Skeletal muscle cell (primary cell): ENCODE measurements around the gene BMP6.

Experiments used
- DNase-seq: peaks from one replicate; pipeline ENCODE4 v3.0.0-alpha.2; 2010; ENCODE audit warnings: low read depth
- H3K4me3 ChIP-seq: 2 replicates; pipeline ENCODE4 v1.5.1; 2011; ENCODE audit warnings: low read depth, mild to moderate bottlenecking, control low read depth, low read length, moderate library complexity

The BMP6 gene

GRCh38 chr6:7706269-7706668 lies 19.6 kb upstream of the BMP6 start:
- no peak for DNase-seq
- no peak overlapping the region for H3K4me3 ChIP-seq

GRCh38 chr6:7707787-7708186 lies 18.1 kb upstream of the BMP6 start:
- H3K4me3 ChIP-seq = no peak overlapping the region
- DNase-seq = peak; percentile 62

GRCh38 chr6:7719364-7719850 lies 6.5 kb upstream of the BMP6 start:
- no peak for DNase-seq
- H3K4me3 ChIP-seq = no peak overlapping the region

- DNase-seq = no peak
- no peak overlapping the region for H3K4me3 ChIP-seq
Observed at GRCh38 chr6:7720346-7720745, 5.6 kb upstream of the BMP6 start.

GRCh38 chr6:7721649-7722048 lies 4.2 kb upstream of the BMP6 start:
- no peak overlapping the region for H3K4me3 ChIP-seq
- no peak for DNase-seq

GRCh38 chr6:7723041-7723447 lies 2.9 kb upstream of the BMP6 start:
- no peak overlapping the region for H3K4me3 ChIP-seq
- no peak for DNase-seq

GRCh38 chr6:7723554-7723953 lies 2.3 kb upstream of the BMP6 start:
- H3K4me3 ChIP-seq = no peak overlapping the region
- DNase-seq = no peak

GRCh38 chr6:7725412-7725811 lies 487 bp upstream of the BMP6 start:
- no peak for DNase-seq
- H3K4me3 ChIP-seq = peak overlapping the region; percentile 59

- no peak for DNase-seq
Observed at GRCh38 chr6:7726416-7727085, 652 bp downstream of the BMP6 start.

GRCh38 chr6:7727086-7727945 lies 1.4 kb downstream of the BMP6 start:
- DNase-seq = no peak
- peak overlapping the region; percentile 53 for H3K4me3 ChIP-seq

More at GRCh38 chr6:7726416-7727085, 652 bp downstream of the BMP6 start:
- H3K4me3 ChIP-seq = peak overlapping the region; percentile 59

GRCh38 chr6:7727946-7728854 lies 2.3 kb downstream of the BMP6 start:
- DNase-seq = no peak
- peak overlapping the region; percentile 53 for H3K4me3 ChIP-seq

GRCh38 chr6:7728855-7729590 lies 3.1 kb downstream of the BMP6 start:
- no peak for DNase-seq
- no peak overlapping the region for H3K4me3 ChIP-seq

GRCh38 chr6:7730001-7730783 lies 4.3 kb downstream of the BMP6 start:
- DNase-seq = no peak
- no peak overlapping the region for H3K4me3 ChIP-seq

- no peak overlapping the region for H3K4me3 ChIP-seq
- peak; percentile 50 for DNase-seq
Observed at GRCh38 chr6:7730784-7731227, 4.9 kb downstream of the BMP6 start.

- no peak overlapping the region for H3K4me3 ChIP-seq
- DNase-seq = no peak
Observed at GRCh38 chr6:7731294-7731693, 5.4 kb downstream of the BMP6 start.

GRCh38 chr6:7732228-7732627 lies 6.3 kb downstream of the BMP6 start:
- H3K4me3 ChIP-seq = no peak overlapping the region
- DNase-seq = no peak

GRCh38 chr6:7734707-7735383 lies 8.9 kb downstream of the BMP6 start:
- DNase-seq = no peak
- H3K4me3 ChIP-seq = no peak overlapping the region

GRCh38 chr6:7737106-7737505 lies 11.2 kb downstream of the BMP6 start:
- H3K4me3 ChIP-seq = no peak overlapping the region
- DNase-seq = no peak
